Endothelial cell of umbilical vein (primary cell): Measurements from ENCODE around the gene RTP3. TPM values are rescaled to one million over a fixed set of nuclear protein-coding genes. Genes with fewer than 3 reads are reported as not detected.

ENCODE experiments used
- BruUV-seq: library from RNA; stranded (reverse); fragments of 400-500 nt; replicated peaks from 2 replicates; lab custom pipeline; 2021; lab: Mats Ljungman, UMichigan
- CTCF ChIA-PET: fragments of 300-600, 350-600 bp; sonication (Branson Sonifier 250); formaldehyde crosslinking; loops from one replicate; lab custom pipeline; 2021; ENCODE audit warnings: antibody characterized with exemption, inconsistent platforms; lab: Charles Lee
- POLR2A ChIA-PET: fragments of 300-600, 350-600 bp; sonication (Branson Sonifier 250); formaldehyde crosslinking; loops from one replicate; lab custom pipeline; 2021; ENCODE audit warnings: antibody characterized with exemption, inconsistent platforms; lab: Charles Lee
- DNase-seq: peaks from one replicate; pipeline ENCODE4 v3.0.0-alpha.2; 2011; ENCODE audit warnings: low read depth, low spot score
- FAIRE-seq: peaks from 2 replicates; lab custom pipeline; 2011; peaks lifted over from hg19 to GRCh38; lab: Jason Lieb, UNC
- H2AFZ ChIP-seq: 2 replicates; pipeline ENCODE4 v1.6.0; 2012; ENCODE audit warnings: low read depth, low read length, control low read depth, inconsistent platforms
- H3K27ac ChIP-seq: 2 replicates; pipeline ENCODE4 v1.5.1; 2011; ENCODE audit warnings: low read depth, mild to moderate bottlenecking, control low read depth, low read length, moderate library complexity; ENCODE audit not compliant: insufficient read depth
- H3K27me3 ChIP-seq, 2 experiments: 2 replicates each; pipeline versions ENCODE4 v1.6.0 to v1.6.1; 2011; ENCODE audit warnings: low read length in 2 of 2, mixed read lengths in 1 of 2; ENCODE audit not compliant: control insufficient read depth in 2 of 2, insufficient read depth in 2 of 2
- H3K36me3 ChIP-seq, 2 experiments: 2 replicates in 1 of 2; 3 replicates in 1 of 2; pipeline ENCODE4 v1.5.1; 2011; ENCODE audit warnings: low read length in 2 of 2, mild to moderate bottlenecking in 1 of 2, moderate library complexity in 1 of 2; ENCODE audit not compliant: control insufficient read depth in 2 of 2, insufficient read depth in 2 of 2; ENCODE audit errors: extremely low read depth in 1 of 2
- H3K4me1 ChIP-seq: 3 replicates; pipeline ENCODE4 v1.5.1; 2011; ENCODE audit warnings: mild to moderate bottlenecking, low read length; ENCODE audit not compliant: control insufficient read depth, insufficient read depth; ENCODE audit errors: extremely low read depth
- H3K4me2 ChIP-seq: 2 replicates; pipeline ENCODE4 v1.6.1; 2011; ENCODE audit warnings: low read length, control low read depth, mixed read lengths; ENCODE audit not compliant: insufficient read depth
- H3K4me3 ChIP-seq, 3 experiments: fragments of 200-600 bp in 1 of 3; sonication (generic), shearing (Covaris generic) in 1 of 3; replicated peaks in 1 of 3; 2 replicates each; pipeline ENCODE4 v1.5.1; 2011 to 2016; ENCODE audit warnings: control low read depth in 3 of 3, low read length in 3 of 3, mild to moderate bottlenecking in 2 of 3, inconsistent platforms in 1 of 3, low read depth in 1 of 3, moderate library complexity in 1 of 3; ENCODE audit not compliant: insufficient read depth in 1 of 3
- H3K79me2 ChIP-seq: 2 replicates; pipeline ENCODE4 v1.6.0; 2012; ENCODE audit warnings: low read length, inconsistent platforms; ENCODE audit not compliant: control insufficient read depth, insufficient read depth
- H3K9ac ChIP-seq: replicated peaks from 2 replicates; pipeline ENCODE3; 2011; ENCODE audit warnings: low read length, control low read depth; ENCODE audit not compliant: insufficient read depth; ENCODE audit errors: extremely low read depth
- H3K9me1 ChIP-seq: replicated peaks from 3 replicates; pipeline ENCODE4 v1.6.0; 2011; ENCODE audit warnings: mild to moderate bottlenecking, low read length; ENCODE audit not compliant: control insufficient read depth, insufficient read depth; ENCODE audit errors: extremely low read depth
- H3K9me3 ChIP-seq: replicated peaks from 2 replicates; pipeline ENCODE4 v1.5.1; 2012; ENCODE audit warnings: low read length, inconsistent platforms; ENCODE audit not compliant: control insufficient read depth, insufficient read depth
- H4K20me1 ChIP-seq: replicated peaks from 2 replicates; pipeline ENCODE3; 2011; ENCODE audit warnings: mild to moderate bottlenecking, low read length; ENCODE audit not compliant: control insufficient read depth, insufficient read depth; ENCODE audit errors: extremely low read depth
- EZH2 ChIP-seq: IDR thresholded peaks from 2 replicates; pipeline ENCODE4 v1.6.1; 2012; ENCODE audit warnings: borderline replicate concordance, low read depth, mild to moderate bottlenecking, moderate library complexity, low read length, inconsistent platforms; ENCODE audit not compliant: severe bottlenecking
- FOS ChIP-seq: IDR thresholded peaks from 2 replicates; pipeline ENCODE4 v1.6.1; 2011; ENCODE audit warnings: mild to moderate bottlenecking, low read length, moderate library complexity, borderline replicate concordance; ENCODE audit not compliant: insufficient read depth
- GATA2 ChIP-seq: IDR thresholded peaks from 2 replicates; pipeline ENCODE4 v1.7.0; 2011; ENCODE audit warnings: low read depth, mild to moderate bottlenecking, moderate library complexity, mixed read lengths, low read length; ENCODE audit not compliant: insufficient read length, insufficient read depth
- JUN ChIP-seq: IDR thresholded peaks from 2 replicates; pipeline ENCODE4 v1.6.1; 2011; ENCODE audit warnings: borderline replicate concordance, low read depth; ENCODE audit not compliant: insufficient read length, insufficient read depth
- MYC ChIP-seq: IDR thresholded peaks from one replicate; pipeline ENCODE4 v1.6.1; 2011; ENCODE audit warnings: mild to moderate bottlenecking, low read depth, low read length
- POLR2A ChIP-seq: IDR thresholded peaks from 2 replicates; pipeline ENCODE4 v1.6.1; 2012; ENCODE audit warnings: low read depth, mild to moderate bottlenecking, control low read depth, low read length
- POLR2AphosphoS5 ChIP-seq: IDR thresholded peaks from 2 replicates; pipeline ENCODE4 v1.6.1; 2012; ENCODE audit warnings: low read depth, mild to moderate bottlenecking, control low read depth, low read length, moderate library complexity; ENCODE audit not compliant: insufficient read depth
- dilution Hi-C: fragments of 300-500 bp; cut with MboI; formaldehyde crosslinking; loops from one replicate; pipeline ENCODE4 v1.15.0; 2019; ENCODE audit warnings: low sequenced_read_pairs; ENCODE audit not compliant: extremely low pct_ligation_motif_present
- intact Hi-C: fragments of 100-400 bp; cut with micrococcal nuclease; formaldehyde crosslinking; loops from one replicate; pipeline ENCODE4 v1.10.0; 2022
- polyA plus RNA-seq, 4 experiments: library from polyadenylated mRNA; depleted of rRNA in 3 of 4; stranded (reverse) in 3 of 4; unstranded in 1 of 4; fragments of >200 nt; gene quantifications; 2 replicates each; pipeline versions ENCODE4 v1.2.1 to v1.2.3, GENCODE V29; 2011 to 2012; ENCODE audit warnings: missing spikeins in 1 of 4
- total RNA-seq: library from RNA; stranded (reverse); gene quantifications from 2 replicates; pipeline ENCODE4 v1.2.3, GENCODE V29; 2021
- TF ChIP-seq, protein P1 (sequence below): IDR thresholded peaks from 2 replicates; pipeline ENCODE4 v1.6.1; 2011; ENCODE audit not compliant: insufficient read depth, insufficient read length
- TF ChIP-seq, protein P2 (sequence below), 2 donors: IDR thresholded peaks; 1 replicate in 1 of 2; 2 replicates in 1 of 2; pipeline ENCODE4 v1.5.1; 2011; ENCODE audit warnings: low read length in 2 of 2, mild to moderate bottlenecking in 2 of 2, moderate library complexity in 2 of 2, control low read depth in 1 of 2, inconsistent platforms in 1 of 2, low read depth in 1 of 2; ENCODE audit not compliant: insufficient read depth in 1 of 2; ENCODE audit errors: extremely low read depth in 1 of 2

Gene RTP3
- total and polyA plus RNA-seq, 2 donors (not counting 3 experiments of a cell fraction or from before 2014, with no cell fraction given): 0.06 TPM; not detected in 1

DNA sequence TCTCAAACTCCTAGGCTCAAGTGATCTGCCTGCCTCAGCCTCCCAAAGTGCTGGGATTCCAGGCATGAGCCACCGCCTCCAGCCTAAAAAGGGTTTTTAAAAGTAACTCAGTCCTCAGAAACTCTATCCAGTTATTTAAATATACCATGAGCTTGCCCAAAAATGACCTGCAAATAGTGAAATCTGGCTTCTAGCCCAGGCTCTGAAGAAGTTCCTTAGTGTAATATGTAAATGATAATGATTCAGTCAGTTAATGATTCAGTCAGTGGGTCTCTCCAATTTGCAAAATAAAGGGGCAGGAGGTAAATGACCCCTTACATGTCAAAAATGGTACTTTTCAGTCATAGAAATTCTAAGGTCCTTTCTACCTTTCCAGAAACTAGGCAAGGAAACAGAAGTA is 39.5 kb downstream of the RTP3 start:
- no peaks in the 10 kb centered on the region for H3K9me1 ChIP-seq
- H3K27ac ChIP-seq: no peak overlapping the region
- DNase-seq: no peak
- no peaks in the 10 kb centered on the region for H4K20me1 ChIP-seq
- no TSS peak for BruUV-seq
- H3K79me2 ChIP-seq: no peaks in the 10 kb centered on the region
- no peak overlapping the region for H3K4me2 ChIP-seq
- peaks cover 0 to 4% of the 10 kb centered on the region in 2 experiments for H3K27me3 ChIP-seq
- no peak overlapping the region for H3K4me3 ChIP-seq
- intact Hi-C loops: no loop called here
- no peak for FAIRE-seq
- H2AFZ ChIP-seq: no peak overlapping the region
- H3K4me1 ChIP-seq: peaks cover 14% of the 10 kb centered on the region
- dilution Hi-C loops: no loop called here
- no peaks in the 10 kb centered on the region for H3K36me3 ChIP-seq
- ChIA-PET CTCF (interaction anchor here (1.2 kb wide), 1 partner anchor 92 kb away, joined by 3 read pairs; no protein-coding TSS in a partner anchor), POLR2A (no interaction called here)
- H3K9me3 ChIP-seq: no peaks in the 10 kb centered on the region
- no peak overlapping the region for H3K9ac ChIP-seq
- TF ChIP-seq EZH2 (no peak), FOS (no peak), GATA2 (no peak), POLR2AphosphoS5 (no peak), POLR2A (no peak), JUN (no peak), MYC (no peak)
- TF ChIP-seq, protein P1, sequence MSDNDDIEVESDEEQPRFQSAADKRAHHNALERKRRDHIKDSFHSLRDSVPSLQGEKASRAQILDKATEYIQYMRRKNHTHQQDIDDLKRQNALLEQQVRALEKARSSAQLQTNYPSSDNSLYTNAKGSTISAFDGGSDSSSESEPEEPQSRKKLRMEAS: no peak
- TF ChIP-seq, protein P2, sequence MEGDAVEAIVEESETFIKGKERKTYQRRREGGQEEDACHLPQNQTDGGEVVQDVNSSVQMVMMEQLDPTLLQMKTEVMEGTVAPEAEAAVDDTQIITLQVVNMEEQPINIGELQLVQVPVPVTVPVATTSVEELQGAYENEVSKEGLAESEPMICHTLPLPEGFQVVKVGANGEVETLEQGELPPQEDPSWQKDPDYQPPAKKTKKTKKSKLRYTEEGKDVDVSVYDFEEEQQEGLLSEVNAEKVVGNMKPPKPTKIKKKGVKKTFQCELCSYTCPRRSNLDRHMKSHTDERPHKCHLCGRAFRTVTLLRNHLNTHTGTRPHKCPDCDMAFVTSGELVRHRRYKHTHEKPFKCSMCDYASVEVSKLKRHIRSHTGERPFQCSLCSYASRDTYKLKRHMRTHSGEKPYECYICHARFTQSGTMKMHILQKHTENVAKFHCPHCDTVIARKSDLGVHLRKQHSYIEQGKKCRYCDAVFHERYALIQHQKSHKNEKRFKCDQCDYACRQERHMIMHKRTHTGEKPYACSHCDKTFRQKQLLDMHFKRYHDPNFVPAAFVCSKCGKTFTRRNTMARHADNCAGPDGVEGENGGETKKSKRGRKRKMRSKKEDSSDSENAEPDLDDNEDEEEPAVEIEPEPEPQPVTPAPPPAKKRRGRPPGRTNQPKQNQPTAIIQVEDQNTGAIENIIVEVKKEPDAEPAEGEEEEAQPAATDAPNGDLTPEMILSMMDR (IDR thresholded peaks at IDR 0.05; ENCODE audit: extremely low read depth in 1 of 2, insufficient read depth in 1 of 2, low read depth in 1 of 2, low read length in 2 of 2): no peak
